IPS DF 6.9 (cell line): Measurements from ENCODE around the gene SLC9C2.
"Not testable (repeated sequence)": the region's sequence is repeated elsewhere in the genome, so short reads cannot be mapped to it uniquely, and the experiment has no call there.

ENCODE experiments used
- DNase-seq: peaks from one replicate; pipeline ENCODE4 v3.0.0-alpha.2; 2013; ENCODE audit warnings: low read depth, low spot score
- H3K27ac ChIP-seq: one replicate; pipeline ENCODE4 v1.5.1; 2013; ENCODE audit warnings: low read length, control low read depth
- H3K27me3 ChIP-seq: 2 replicates; pipeline ENCODE4 v1.6.1; 2013; ENCODE audit warnings: mild to moderate bottlenecking, low read length; ENCODE audit not compliant: control insufficient read depth, insufficient read depth
- H3K36me3 ChIP-seq: 2 replicates; pipeline ENCODE4 v1.6.1; 2013; ENCODE audit warnings: low read length; ENCODE audit not compliant: control insufficient read depth, insufficient read depth
- H3K4me1 ChIP-seq: 2 replicates; pipeline ENCODE4 v1.6.1; 2013; ENCODE audit warnings: low read length; ENCODE audit not compliant: control insufficient read depth, insufficient read depth
- H3K4me3 ChIP-seq: 2 replicates; pipeline ENCODE4 v1.5.1; 2013; ENCODE audit warnings: mild to moderate bottlenecking, low read length
- H3K9me3 ChIP-seq: 2 replicates; pipeline ENCODE4 v1.6.1; 2013; ENCODE audit warnings: low read length, inconsistent platforms; ENCODE audit not compliant: control insufficient read depth, insufficient read depth
- WGBS: extraction: QIAGEN DNeasy Blood & Tissue Kit; methylation state at CpG from one replicate; pipeline ENCODE4 v1.1.7; 2013; ENCODE audit warnings: mixed read lengths, missing lambda C conversion rate; ENCODE audit not compliant: insufficient read length, insufficient coverage; 5-methylcytosine and 5-hydroxymethylcytosine counted together

Gene SLC9C2

DNA sequence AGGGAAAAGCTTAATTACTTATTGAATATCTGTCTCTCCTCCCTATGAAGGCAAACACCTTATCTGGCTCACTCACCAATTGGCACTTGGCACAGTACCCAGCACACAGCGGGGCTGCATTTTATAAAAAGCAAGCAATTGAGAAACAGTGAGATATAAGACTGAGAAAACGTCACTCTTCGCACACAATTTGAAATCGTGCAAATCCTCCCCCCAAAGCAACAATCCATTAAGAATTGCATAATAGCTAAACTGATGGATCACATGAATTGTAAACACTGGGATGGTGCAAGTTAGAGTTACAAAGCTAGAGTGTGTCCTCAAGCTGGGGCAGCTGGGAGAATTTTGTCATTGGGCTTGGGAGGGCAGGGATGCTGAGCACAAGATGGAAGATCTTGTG is 98.6 kb downstream of the SLC9C2 start:
- Histone ChIP-seq H3K27ac (no peak overlapping the region), H3K36me3 (no peaks in the 10 kb centered on the region), H3K4me3 (no peak overlapping the region), H3K9me3 (no peaks in the 10 kb centered on the region), H3K4me1 (peaks cover 4% of the 10 kb centered on the region; the same call in 1 of the 2 replicates), H3K27me3 (no peaks in the 10 kb centered on the region)
- no peak for DNase-seq
- WGBS: no CpG with 5 or more reads among the region's 4 CpGs

DNA sequence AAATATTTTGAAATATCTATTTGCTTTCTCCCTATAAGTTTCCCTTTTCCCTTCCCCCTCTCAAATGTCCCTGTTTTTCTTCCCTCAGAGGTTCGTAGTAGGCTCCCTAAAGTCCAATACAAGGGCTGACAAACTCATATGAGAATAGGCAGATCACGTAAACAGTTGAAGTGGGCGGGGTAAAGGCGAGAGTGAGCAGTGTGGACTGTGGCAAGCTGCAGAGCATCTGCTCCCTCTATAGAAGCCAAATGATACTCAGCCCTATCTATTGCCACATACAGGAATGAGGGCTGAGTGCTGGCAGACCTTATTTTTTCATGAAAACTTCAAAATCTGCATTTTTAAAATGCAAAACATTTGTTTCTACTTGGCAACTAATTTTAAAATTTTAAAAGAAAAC is 99.5 kb downstream of the SLC9C2 start:
- no peaks in the 10 kb centered on the region for H3K9me3 ChIP-seq
- WGBS: no CpG with 5 or more reads among the region's 4 CpGs
- H3K27ac ChIP-seq: no peak overlapping the region
- H3K4me1 ChIP-seq: peaks cover 4% of the 10 kb centered on the region; the same call in 1 of the 2 replicates
- H3K4me3 ChIP-seq: no peak overlapping the region
- no peaks in the 10 kb centered on the region for H3K27me3 ChIP-seq
- no peak for DNase-seq
- H3K36me3 ChIP-seq: no peaks in the 10 kb centered on the region

DNA sequence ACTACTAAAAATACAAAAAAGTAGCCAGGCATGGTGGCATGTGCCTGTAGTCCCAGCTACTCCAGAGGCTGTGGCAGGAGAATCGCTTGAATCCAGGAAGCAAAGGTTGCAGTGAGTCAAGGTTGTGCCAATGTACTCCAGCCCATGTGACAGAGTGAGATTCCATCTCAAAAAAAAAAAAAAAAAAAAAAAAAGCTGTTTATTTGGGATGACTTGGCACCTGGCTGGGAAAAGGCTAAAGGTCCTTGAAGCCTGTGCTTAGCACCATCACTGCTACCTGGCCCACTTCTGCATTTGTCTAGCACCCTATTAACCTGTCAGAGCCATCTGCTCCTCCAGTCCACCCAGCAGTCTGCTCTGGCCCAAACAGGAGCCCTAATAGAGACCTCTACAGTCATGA is 100.8 kb downstream of the SLC9C2 start:
- DNase-seq: no peak
- WGBS: no CpG with 5 or more reads among the region's 1 CpG
- Histone ChIP-seq H3K27me3 (no peaks in the 10 kb centered on the region), H3K36me3 (no peaks in the 10 kb centered on the region), H3K9me3 (no peaks in the 10 kb centered on the region; the same call in 1 of the 2 replicates), H3K27ac (no peak overlapping the region), H3K4me1 (peaks cover 2% of the 10 kb centered on the region; the same call in 1 of the 2 replicates), H3K4me3 (no peak overlapping the region)

DNA sequence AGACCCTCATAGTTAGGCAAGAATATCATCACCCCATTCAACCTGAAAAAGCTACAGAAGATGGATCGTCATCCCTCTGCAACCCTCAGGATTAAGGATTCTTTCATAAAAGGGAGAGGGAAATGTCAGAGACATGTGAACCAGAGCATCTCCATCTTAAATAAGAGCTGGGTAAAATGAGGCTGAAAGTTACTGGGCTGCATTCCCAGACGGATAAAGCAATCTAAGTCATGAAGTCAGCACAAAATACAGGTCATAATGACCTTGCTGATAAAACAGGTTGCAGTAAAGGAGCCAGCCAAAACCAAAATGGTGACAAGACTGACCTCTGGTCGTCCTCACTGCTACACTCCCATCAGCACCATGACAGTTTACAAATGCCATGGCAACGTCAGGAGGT is 103.1 kb downstream of the SLC9C2 start:
- Histone ChIP-seq H3K27ac (no peak overlapping the region), H3K4me1 (no peaks in the 10 kb centered on the region), H3K4me3 (no peak overlapping the region), H3K9me3 (peaks cover 1% of the 10 kb centered on the region; the same call in 1 of the 2 replicates), H3K36me3 (no peaks in the 10 kb centered on the region), H3K27me3 (no peaks in the 10 kb centered on the region)
- DNase-seq: no peak
- no CpG with 5 or more reads among the region's 4 CpGs for WGBS

DNA sequence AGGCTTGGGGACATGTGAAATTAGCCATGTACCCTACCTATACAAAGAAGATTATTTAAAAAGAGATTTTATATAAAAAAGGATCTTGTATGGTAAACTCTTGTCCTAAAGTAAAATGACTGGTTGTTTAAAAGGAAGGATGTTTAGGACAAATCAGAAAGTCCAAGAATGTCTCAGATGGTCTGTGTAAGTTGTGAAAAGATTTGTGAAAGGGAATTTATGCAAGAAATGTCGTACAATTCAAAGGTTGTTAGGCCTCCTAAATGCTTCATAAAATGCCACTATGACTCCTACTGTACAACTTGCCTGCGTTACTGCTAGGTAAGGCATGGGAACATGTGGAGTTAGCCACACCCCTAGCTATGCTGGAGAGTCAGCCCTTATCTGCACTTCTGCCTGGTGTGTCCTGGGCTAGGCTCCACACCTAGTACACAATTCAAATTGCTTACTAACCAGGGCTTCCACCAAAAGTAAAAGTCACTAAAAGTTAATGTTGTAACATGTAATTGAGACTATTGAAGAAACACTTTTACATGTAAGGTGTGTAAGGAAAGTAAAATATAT is 106.0 kb downstream of the SLC9C2 start:
- Histone ChIP-seq H3K9me3 (peaks cover 3% of the 10 kb centered on the region), H3K27me3 (no peaks in the 10 kb centered on the region), H3K4me1 (no peaks in the 10 kb centered on the region), H3K36me3 (no peaks in the 10 kb centered on the region), H3K27ac (no peak overlapping the region), H3K4me3 (no peak overlapping the region)
- DNase-seq: no peak
- no CpG with 5 or more reads among the region's 2 CpGs for WGBS

DNA sequence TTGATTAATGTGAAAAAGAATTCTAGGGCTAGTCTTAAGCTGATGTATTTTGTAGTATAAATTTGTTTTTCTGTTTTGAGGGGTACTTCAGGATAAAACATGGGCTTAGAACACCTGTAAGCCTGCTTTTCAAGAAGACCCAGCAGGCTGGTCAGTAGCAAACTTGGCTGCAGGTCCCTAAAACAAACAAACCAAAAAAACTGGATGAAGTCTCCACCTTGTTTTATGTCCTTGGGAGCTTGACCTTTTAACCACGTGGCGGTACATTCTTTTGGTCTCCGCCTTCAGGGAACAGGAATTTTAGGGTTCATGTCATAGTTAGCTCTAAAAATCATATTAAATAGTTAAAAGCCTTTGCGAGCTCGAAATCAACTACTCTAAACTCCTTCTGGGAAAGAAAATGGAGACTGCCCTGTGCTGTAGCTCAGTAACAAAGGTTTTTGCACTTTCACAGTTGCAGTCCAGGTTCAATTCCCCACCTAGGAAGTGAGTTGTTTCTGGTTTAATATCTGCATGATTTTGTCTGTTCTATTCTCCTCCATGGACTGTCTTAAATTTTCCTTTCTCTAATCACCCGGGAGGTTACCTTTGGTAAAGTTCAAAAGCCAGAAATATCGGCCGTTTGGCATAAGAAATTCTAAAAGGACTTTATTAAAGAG is 107.1 kb downstream of the SLC9C2 start:
- no peak for DNase-seq
- H3K27me3 ChIP-seq: no peaks in the 10 kb centered on the region
- WGBS: no CpG with 5 or more reads among the region's 8 CpGs
- H3K4me1 ChIP-seq: no peaks in the 10 kb centered on the region
- no peak overlapping the region for H3K4me3 ChIP-seq
- H3K9me3 ChIP-seq: peaks cover 3% of the 10 kb centered on the region
- H3K36me3 ChIP-seq: no peaks in the 10 kb centered on the region
- no peak overlapping the region for H3K27ac ChIP-seq

DNA sequence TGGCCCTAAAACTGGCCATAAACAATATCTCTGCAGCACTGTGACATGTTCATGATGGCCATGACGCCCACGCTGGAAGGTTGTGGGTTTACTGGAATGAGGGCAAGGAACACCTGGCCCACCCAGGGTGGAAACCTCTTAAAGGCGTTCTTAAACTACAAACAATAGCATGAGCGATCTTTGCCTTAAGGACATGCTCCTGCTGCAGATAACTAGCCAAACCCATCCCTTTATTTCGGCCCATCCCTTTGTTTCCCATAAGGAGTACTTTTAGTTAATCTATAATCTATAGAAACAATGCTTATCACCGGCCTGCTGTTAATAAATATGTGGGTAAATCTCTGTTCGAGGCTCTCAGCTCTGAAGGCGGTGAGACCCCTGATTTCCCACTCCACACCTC is 109.7 kb downstream of the SLC9C2 start:
- H3K27ac ChIP-seq, H3K27me3 ChIP-seq, H3K36me3 ChIP-seq, DNase-seq, H3K4me1 ChIP-seq, H3K9me3 ChIP-seq, H3K4me3 ChIP-seq: not testable (repeated sequence)
- no CpG with 5 or more reads among the region's 8 CpGs for WGBS

DNA sequence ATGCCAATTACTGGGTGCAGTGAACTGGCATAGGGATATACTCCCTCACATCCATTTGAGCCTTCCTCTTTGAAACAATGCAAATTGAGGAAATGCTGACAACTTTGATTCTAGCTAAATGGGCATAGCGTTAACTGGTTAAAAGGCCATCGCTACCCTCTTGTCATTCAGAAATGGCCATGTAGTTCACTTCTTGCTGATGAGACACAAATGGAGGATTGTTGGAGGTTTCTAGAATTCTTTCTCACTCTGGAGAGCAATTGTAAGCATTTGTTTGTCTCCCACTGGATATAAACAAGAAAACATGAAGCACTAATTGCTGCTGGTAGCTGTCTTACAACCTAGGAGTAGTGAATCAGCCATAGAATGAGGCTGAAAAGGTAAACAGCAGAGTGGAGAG is 111.4 kb downstream of the SLC9C2 start:
- no peak overlapping the region for H3K4me3 ChIP-seq

DNA sequence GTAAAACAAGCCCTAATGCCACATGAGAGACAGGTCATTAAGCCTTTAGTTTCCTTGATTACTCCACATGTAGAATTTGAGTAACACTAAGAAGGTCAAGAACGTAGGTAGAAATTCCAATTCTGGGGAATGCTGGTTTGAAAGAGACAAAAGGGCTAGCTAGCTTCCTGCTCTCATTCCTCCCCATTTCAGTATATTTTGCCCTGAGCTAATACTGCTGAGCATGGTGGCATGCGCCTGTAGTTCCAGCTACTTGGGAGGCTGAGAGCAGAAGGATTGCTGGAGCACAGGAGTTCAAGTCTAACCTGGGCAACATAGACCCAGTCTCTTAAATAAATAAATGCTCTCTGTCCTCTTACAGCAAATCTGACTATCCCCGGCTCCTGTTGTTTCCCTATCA is 112.9 kb downstream of the SLC9C2 start:
- DNase-seq: no peak
- Histone ChIP-seq H3K4me3 (no peak overlapping the region), H3K4me1 (no peaks in the 10 kb centered on the region), H3K36me3 (peaks cover 17% of the 10 kb centered on the region), H3K27me3 (no peaks in the 10 kb centered on the region), H3K27ac (no peak overlapping the region), H3K9me3 (peaks cover 2% of the 10 kb centered on the region; the same call in 1 of the 2 replicates)
- WGBS: no CpG with 5 or more reads among the region's 3 CpGs

More for the DNA sequence above, 111.4 kb downstream of the SLC9C2 start:
- Histone ChIP-seq H3K9me3 (peaks cover 2% of the 10 kb centered on the region; the same call in 1 of the 2 replicates), H3K4me1 (no peaks in the 10 kb centered on the region), H3K27ac (no peak overlapping the region), H3K27me3 (no peaks in the 10 kb centered on the region), H3K36me3 (peaks cover 8% of the 10 kb centered on the region; the same call in 1 of the 2 replicates)
- DNase-seq: no peak
- WGBS: no CpG with 5 or more reads among the region's 2 CpGs

DNA sequence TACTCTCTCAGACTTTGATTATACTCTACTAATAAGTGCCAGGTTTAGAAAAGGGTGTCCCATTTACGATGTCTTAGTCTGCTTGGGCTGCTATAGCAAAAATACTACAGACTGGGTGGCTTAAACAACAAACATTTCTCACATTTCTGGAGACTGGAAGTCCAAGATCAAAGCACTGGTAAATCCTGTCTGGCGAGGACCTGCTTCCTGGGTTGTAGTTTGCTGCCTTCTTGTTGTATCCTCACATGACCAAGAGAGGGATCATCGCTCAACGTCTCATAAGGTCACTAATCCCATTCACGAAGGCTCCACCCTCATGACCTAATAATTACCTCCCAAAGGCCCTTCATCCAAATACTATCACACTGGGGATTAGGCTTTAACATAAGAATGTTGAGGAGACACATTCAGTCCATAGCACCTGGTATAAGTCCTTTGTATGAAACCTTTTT is 113.7 kb downstream of the SLC9C2 start:
- H3K27ac ChIP-seq: no peak overlapping the region
- peaks cover 2% of the 10 kb centered on the region; the same call in 1 of the 2 replicates for H3K9me3 ChIP-seq
- H3K36me3 ChIP-seq: peaks cover 17% of the 10 kb centered on the region
- DNase-seq: no peak
- H3K27me3 ChIP-seq: no peaks in the 10 kb centered on the region
- no peaks in the 10 kb centered on the region for H3K4me1 ChIP-seq
- no CpG with 5 or more reads among the region's 5 CpGs for WGBS
- H3K4me3 ChIP-seq: no peak overlapping the region

DNA sequence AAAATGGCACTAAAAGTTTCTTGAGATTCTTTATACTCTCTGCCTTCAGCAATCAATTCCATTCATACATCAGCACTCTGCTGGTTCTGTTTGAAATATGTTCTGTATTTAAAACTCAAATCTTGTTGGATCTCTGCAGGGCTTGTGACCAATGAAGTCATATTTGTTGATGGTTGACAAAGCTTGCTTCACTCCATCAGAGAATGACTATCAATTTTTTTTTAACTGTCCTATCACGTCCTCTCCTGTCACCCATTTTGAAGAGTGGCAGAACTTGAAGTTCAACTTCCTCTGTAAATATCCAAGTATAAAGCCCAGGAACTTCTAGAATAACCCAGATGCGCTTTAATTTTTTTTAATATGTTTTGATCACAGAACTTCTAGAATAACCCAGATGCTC is 114.9 kb downstream of the SLC9C2 start:
- DNase-seq: no peak
- Histone ChIP-seq H3K4me1 (no peaks in the 10 kb centered on the region), H3K36me3 (peaks cover 23% of the 10 kb centered on the region), H3K9me3 (no peaks in the 10 kb centered on the region), H3K27ac (no peak overlapping the region), H3K4me3 (no peak overlapping the region), H3K27me3 (no peaks in the 10 kb centered on the region)
- no CpG with 5 or more reads among the region's 2 CpGs for WGBS
